Neural cell (in vitro differentiated cells): Measurements from ENCODE around the gene PTDSS2.

Experiments
- EP300 ChIP-seq: fragments of 450-650 bp; conservative IDR thresholded peaks from 2 replicates; pipeline ENCODE4 v1.6.1; 2014; ENCODE audit warnings: antibody characterized with exemption, mild to moderate bottlenecking, moderate library complexity; ENCODE audit not compliant: poor library complexity, severe bottlenecking
- EZH2 ChIP-seq: fragments of 200-600, 300-800 bp; shearing (Covaris generic), sonication (generic); IDR thresholded peaks from 2 replicates; pipeline ENCODE4 v1.6.1; 2014; ENCODE audit warnings: antibody characterized with exemption, low read length, borderline replicate concordance, mild to moderate bottlenecking; ENCODE audit not compliant: insufficient read depth, poor library complexity, severe bottlenecking
- POLR2AphosphoS5 ChIP-seq: IDR thresholded peaks from 2 replicates; pipeline ENCODE4 v1.6.1; 2012
- RAD21 ChIP-seq: fragments of 450-650 bp; conservative IDR thresholded peaks from 2 replicates; pipeline ENCODE4 v1.6.1; 2014; ENCODE audit warnings: antibody characterized with exemption, mild to moderate bottlenecking, moderate library complexity
- SMC3 ChIP-seq: fragments of 450-650 bp; conservative IDR thresholded peaks from 2 replicates; pipeline ENCODE4 v1.6.1; 2014; ENCODE audit warnings: antibody characterized with exemption, mild to moderate bottlenecking, moderate library complexity; ENCODE audit not compliant: poor library complexity
- TF ChIP-seq, protein P1 (sequence below): fragments of 450-650 bp; IDR thresholded peaks from 2 replicates; pipeline ENCODE4 v1.5.1; 2014; ENCODE audit warnings: antibody characterized with exemption, mild to moderate bottlenecking, moderate library complexity; ENCODE audit not compliant: poor library complexity, severe bottlenecking
- TF ChIP-seq, protein P2 (sequence below): IDR thresholded peaks from 2 replicates; pipeline ENCODE4 v1.6.1; 2012; ENCODE audit warnings: borderline replicate concordance

DNA sequence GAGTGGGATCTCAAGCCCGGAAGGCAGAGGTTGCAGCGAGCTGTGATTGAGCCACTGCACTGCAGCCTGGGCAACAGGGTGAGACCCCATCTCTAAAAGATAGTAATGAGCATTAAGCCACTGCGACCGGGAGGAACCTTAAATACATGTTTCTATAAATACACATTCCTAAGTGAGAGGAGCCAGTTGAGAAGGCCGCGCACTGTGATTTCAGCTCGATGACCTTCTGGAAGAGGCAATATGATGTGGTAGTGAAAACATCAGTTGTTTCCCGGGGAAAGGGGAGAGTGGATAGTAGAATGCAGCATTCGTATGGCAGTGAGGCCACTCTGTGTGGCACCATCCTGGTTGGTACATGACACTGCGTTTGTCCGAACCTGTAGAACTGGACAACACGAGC, 18.0 kb downstream of the PTDSS2 start:
- TF ChIP-seq EZH2 = no peak
- no peak for TF ChIP-seq RAD21
- TF ChIP-seq, protein P1, sequence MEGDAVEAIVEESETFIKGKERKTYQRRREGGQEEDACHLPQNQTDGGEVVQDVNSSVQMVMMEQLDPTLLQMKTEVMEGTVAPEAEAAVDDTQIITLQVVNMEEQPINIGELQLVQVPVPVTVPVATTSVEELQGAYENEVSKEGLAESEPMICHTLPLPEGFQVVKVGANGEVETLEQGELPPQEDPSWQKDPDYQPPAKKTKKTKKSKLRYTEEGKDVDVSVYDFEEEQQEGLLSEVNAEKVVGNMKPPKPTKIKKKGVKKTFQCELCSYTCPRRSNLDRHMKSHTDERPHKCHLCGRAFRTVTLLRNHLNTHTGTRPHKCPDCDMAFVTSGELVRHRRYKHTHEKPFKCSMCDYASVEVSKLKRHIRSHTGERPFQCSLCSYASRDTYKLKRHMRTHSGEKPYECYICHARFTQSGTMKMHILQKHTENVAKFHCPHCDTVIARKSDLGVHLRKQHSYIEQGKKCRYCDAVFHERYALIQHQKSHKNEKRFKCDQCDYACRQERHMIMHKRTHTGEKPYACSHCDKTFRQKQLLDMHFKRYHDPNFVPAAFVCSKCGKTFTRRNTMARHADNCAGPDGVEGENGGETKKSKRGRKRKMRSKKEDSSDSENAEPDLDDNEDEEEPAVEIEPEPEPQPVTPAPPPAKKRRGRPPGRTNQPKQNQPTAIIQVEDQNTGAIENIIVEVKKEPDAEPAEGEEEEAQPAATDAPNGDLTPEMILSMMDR = no peak
- TF ChIP-seq, protein P2, sequence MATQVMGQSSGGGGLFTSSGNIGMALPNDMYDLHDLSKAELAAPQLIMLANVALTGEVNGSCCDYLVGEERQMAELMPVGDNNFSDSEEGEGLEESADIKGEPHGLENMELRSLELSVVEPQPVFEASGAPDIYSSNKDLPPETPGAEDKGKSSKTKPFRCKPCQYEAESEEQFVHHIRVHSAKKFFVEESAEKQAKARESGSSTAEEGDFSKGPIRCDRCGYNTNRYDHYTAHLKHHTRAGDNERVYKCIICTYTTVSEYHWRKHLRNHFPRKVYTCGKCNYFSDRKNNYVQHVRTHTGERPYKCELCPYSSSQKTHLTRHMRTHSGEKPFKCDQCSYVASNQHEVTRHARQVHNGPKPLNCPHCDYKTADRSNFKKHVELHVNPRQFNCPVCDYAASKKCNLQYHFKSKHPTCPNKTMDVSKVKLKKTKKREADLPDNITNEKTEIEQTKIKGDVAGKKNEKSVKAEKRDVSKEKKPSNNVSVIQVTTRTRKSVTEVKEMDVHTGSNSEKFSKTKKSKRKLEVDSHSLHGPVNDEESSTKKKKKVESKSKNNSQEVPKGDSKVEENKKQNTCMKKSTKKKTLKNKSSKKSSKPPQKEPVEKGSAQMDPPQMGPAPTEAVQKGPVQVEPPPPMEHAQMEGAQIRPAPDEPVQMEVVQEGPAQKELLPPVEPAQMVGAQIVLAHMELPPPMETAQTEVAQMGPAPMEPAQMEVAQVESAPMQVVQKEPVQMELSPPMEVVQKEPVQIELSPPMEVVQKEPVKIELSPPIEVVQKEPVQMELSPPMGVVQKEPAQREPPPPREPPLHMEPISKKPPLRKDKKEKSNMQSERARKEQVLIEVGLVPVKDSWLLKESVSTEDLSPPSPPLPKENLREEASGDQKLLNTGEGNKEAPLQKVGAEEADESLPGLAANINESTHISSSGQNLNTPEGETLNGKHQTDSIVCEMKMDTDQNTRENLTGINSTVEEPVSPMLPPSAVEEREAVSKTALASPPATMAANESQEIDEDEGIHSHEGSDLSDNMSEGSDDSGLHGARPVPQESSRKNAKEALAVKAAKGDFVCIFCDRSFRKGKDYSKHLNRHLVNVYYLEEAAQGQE = no peak
- no peak for TF ChIP-seq POLR2AphosphoS5
- no peak for TF ChIP-seq EP300
- no peak for TF ChIP-seq SMC3
